Measurements from ENCODE around the gene FRMD4A.
A peak's percentile ranks its signal among the peaks of the same experiment; 100 is the strongest.

The FRMD4A gene

DNA sequence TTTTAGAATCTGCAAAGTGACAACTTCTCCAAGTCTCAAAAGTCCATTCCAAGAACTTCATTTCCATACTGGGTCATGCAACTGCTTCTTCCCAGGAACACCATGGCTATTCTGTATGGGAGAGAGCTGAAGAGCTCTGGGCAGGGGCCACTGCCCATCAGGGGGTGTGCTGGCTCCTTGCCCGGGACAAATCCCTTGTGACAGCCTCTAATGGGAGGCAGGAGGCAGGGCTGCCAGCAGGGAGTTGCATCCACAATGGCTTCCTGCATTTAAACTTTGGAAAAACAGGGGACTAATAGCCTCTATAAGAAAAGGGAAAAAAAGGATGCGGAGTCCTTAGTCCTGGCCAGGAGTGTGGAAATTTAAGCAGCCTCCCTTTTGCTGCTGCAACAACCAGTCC lies 18.4 kb upstream of the FRMD4A start:
- Histone ChIP-seq H3K27me3 (ENCODE audit: control insufficient read depth in 3 of 3, insufficient read depth in 3 of 3, low read depth in 1 of 3, low read length in 3 of 3) (no peaks in the 10 kb centered on the region), H3K79me1 (ENCODE audit: low read depth, low read length) (no peaks in the 10 kb centered on the region), H3K9ac (ENCODE audit: low read depth, low read length, poor library complexity) (no peak overlapping the region), H3K36me3 (replicated peaks in 1 of 2; ENCODE audit: control insufficient read depth in 2 of 2, insufficient read depth in 2 of 2, low read length in 2 of 2) (no peaks in the 10 kb centered on the region), H3K14ac (ENCODE audit: low read length) (no peak overlapping the region), H3K4me1 (ENCODE audit: control insufficient read depth in 2 of 2, insufficient read depth in 1 of 2, low read depth in 1 of 2, low read length in 2 of 2) (peaks cover 0 to 2% of the 10 kb centered on the region in 2 donors), H2AFZ (ENCODE audit: low read length) (no peak overlapping the region), H4K8ac (ENCODE audit: low read depth, low read length) (no peak overlapping the region), H3K4ac (ENCODE audit: low read length) (no peak overlapping the region), H3K4me3 (ENCODE audit: low read length in 2 of 2) (no peak overlapping the region), H3K27ac (replicated peaks; ENCODE audit: low read length) (no peak overlapping the region), H4K91ac (ENCODE audit: low read depth, low read length, poor library complexity) (no peak overlapping the region), H2BK12ac (ENCODE audit: low read length) (no peak overlapping the region), H2BK5ac (ENCODE audit: low read length) (no peak overlapping the region), H3K9me3 (replicated peaks in 1 of 2; ENCODE audit: control insufficient read depth in 2 of 2, insufficient read depth in 1 of 2, low read depth in 1 of 2, low read length in 2 of 2) (no peaks in the 10 kb centered on the region), H3K23ac (ENCODE audit: low read depth, low read length, poor library complexity) (no peak overlapping the region), H3K18ac (ENCODE audit: low read length) (no peak overlapping the region), H2AK5ac (ENCODE audit: low read depth, low read length) (no peak overlapping the region), H2BK15ac (ENCODE audit: low read length) (no peak overlapping the region), H2BK120ac (ENCODE audit: low read depth, low read length) (no peak overlapping the region), H3K4me2 (ENCODE audit: insufficient read depth, low read length, poor library complexity, severe bottlenecking) (no peak overlapping the region)
- WGBS, 2 donors (ENCODE audit: extremely low coverage in 2 of 2, insufficient read length in 2 of 2, insufficient replicate concordance in 1 of 2) = no CpG with 5 or more reads among the region's 2 CpGs
- DNase-seq (ENCODE audit: low spot score) = no peak

- H3K4me3 ChIP-seq (ENCODE audit: low read length in 2 of 2) = no peak overlapping the region
- no peak overlapping the region for H4K8ac ChIP-seq (ENCODE audit: low read depth, low read length)
- no peak overlapping the region for H4K91ac ChIP-seq (ENCODE audit: low read depth, low read length, poor library complexity)
- H2BK12ac ChIP-seq (ENCODE audit: low read length) = no peak overlapping the region
- no peak overlapping the region for H2AK5ac ChIP-seq (ENCODE audit: low read depth, low read length)
- no CpG with 5 or more reads among the region's 2 CpGs for WGBS, 2 donors (ENCODE audit: extremely low coverage in 2 of 2, insufficient read length in 2 of 2, insufficient replicate concordance in 1 of 2)
- no peak overlapping the region for H3K27ac ChIP-seq (replicated peaks; ENCODE audit: low read length)
- DNase-seq (ENCODE audit: low spot score) = no peak
- H2BK5ac ChIP-seq (ENCODE audit: low read length) = no peak overlapping the region
- no peaks in the 10 kb centered on the region for H3K79me1 ChIP-seq (ENCODE audit: low read depth, low read length)
- no peaks in the 10 kb centered on the region for H3K9me3 ChIP-seq (replicated peaks in 1 of 2; ENCODE audit: control insufficient read depth in 2 of 2, insufficient read depth in 1 of 2, low read depth in 1 of 2, low read length in 2 of 2)
- no peak overlapping the region for H3K4me2 ChIP-seq (ENCODE audit: insufficient read depth, low read length, poor library complexity, severe bottlenecking)
- no peak overlapping the region for H2AFZ ChIP-seq (ENCODE audit: low read length)
- no peaks in the 10 kb centered on the region for H3K36me3 ChIP-seq (replicated peaks in 1 of 2; ENCODE audit: control insufficient read depth in 2 of 2, insufficient read depth in 2 of 2, low read length in 2 of 2)
- peaks cover 0 to 6% (median 0%) of the 10 kb centered on the region in 3 experiments for H3K27me3 ChIP-seq (ENCODE audit: control insufficient read depth in 3 of 3, insufficient read depth in 3 of 3, low read depth in 1 of 3, low read length in 3 of 3)
- H3K4ac ChIP-seq (ENCODE audit: low read length) = no peak overlapping the region
- H3K14ac ChIP-seq (ENCODE audit: low read length) = no peak overlapping the region
- H3K18ac ChIP-seq (ENCODE audit: low read length) = no peak overlapping the region
- H3K23ac ChIP-seq (ENCODE audit: low read depth, low read length, poor library complexity) = no peak overlapping the region
- H2BK120ac ChIP-seq (ENCODE audit: low read depth, low read length) = no peak overlapping the region
- peaks cover 0 to 2% of the 10 kb centered on the region in 2 donors for H3K4me1 ChIP-seq (ENCODE audit: control insufficient read depth in 2 of 2, insufficient read depth in 1 of 2, low read depth in 1 of 2, low read length in 2 of 2)
- no peak overlapping the region for H2BK15ac ChIP-seq (ENCODE audit: low read length)
- H3K9ac ChIP-seq (ENCODE audit: low read depth, low read length, poor library complexity) = no peak overlapping the region
Observed at GRCh38 chr10:14345262-14345661, 14.5 kb upstream of the FRMD4A start.

DNA sequence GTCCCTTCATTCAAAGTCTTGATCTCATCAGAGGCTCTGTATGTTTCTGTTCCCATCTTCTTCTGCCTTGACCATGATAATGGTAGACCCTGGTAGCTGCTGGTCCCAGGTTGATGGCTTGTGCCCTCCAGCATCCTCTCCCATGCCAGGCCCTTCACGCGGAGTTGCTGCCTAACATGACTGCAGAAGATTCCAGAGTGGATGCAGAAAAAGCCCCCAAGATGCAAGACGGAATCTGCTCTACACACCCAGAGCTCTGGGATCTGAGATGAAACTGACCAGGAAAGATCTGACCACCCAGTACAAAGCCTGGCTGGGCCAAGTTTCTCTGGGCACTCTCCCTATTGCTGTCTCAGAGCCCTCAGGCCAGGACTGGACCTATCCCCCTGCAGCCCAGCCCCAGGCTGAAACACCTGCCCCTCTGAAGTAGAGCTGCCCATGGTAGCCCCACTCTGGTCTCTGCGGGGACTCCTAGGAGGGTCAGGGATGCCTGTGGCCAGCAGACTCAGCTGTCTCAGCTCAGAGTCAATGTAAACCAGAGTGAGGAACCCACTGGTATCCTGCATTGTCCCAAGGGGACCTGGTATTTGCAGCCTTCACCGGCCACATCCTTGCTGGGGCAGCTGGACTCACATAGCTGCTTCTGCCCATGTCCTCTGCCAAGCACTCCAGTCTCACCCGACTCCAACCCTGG lies 9.5 kb upstream of the FRMD4A start:
- no peak overlapping the region for H3K9ac ChIP-seq (ENCODE audit: low read depth, low read length, poor library complexity)
- no peak overlapping the region for H2BK5ac ChIP-seq (ENCODE audit: low read length)
- H3K4me3 ChIP-seq (ENCODE audit: low read length in 2 of 2) = no peak overlapping the region
- H3K4ac ChIP-seq (ENCODE audit: low read length) = no peak overlapping the region
- H3K14ac ChIP-seq (ENCODE audit: low read length) = no peak overlapping the region
- H3K27ac ChIP-seq (replicated peaks; ENCODE audit: low read length) = no peak overlapping the region
- no peak overlapping the region for H2BK15ac ChIP-seq (ENCODE audit: low read length)
- peak overlapping the region; percentile 19 for H2AK5ac ChIP-seq (ENCODE audit: low read depth, low read length)
- H3K36me3 ChIP-seq (replicated peaks in 1 of 2; ENCODE audit: control insufficient read depth in 2 of 2, insufficient read depth in 2 of 2, low read length in 2 of 2) = no peaks in the 10 kb centered on the region
- H3K4me2 ChIP-seq (ENCODE audit: insufficient read depth, low read length, poor library complexity, severe bottlenecking) = no peak overlapping the region
- H3K4me1 ChIP-seq (ENCODE audit: control insufficient read depth in 2 of 2, insufficient read depth in 1 of 2, low read depth in 1 of 2, low read length in 2 of 2) = no peaks in the 10 kb centered on the region
- H4K91ac ChIP-seq (ENCODE audit: low read depth, low read length, poor library complexity) = no peak overlapping the region
- no CpG with 5 or more reads among the region's 6 CpGs for whole genome bisulfite sequencing, 2 donors (ENCODE audit: extremely low coverage in 2 of 2, insufficient read length in 2 of 2, insufficient replicate concordance in 1 of 2)
- H3K27me3 ChIP-seq (ENCODE audit: control insufficient read depth in 3 of 3, insufficient read depth in 3 of 3, low read depth in 1 of 3, low read length in 3 of 3) = peaks cover 0 to 18% (median 0%) of the 10 kb centered on the region in 3 experiments
- H3K9me3 ChIP-seq (replicated peaks in 1 of 2; ENCODE audit: control insufficient read depth in 2 of 2, insufficient read depth in 1 of 2, low read depth in 1 of 2, low read length in 2 of 2) = no peaks in the 10 kb centered on the region
- no peak overlapping the region for H2AFZ ChIP-seq (ENCODE audit: low read length)
- no peak overlapping the region for H2BK120ac ChIP-seq (ENCODE audit: low read depth, low read length)
- DNase-seq (ENCODE audit: low spot score) = no peak
- peak overlapping the region; percentile 76 for H3K18ac ChIP-seq (ENCODE audit: low read length)
- H3K79me1 ChIP-seq (ENCODE audit: low read depth, low read length) = no peaks in the 10 kb centered on the region
- H4K8ac ChIP-seq (ENCODE audit: low read depth, low read length) = no peak overlapping the region
- H3K23ac ChIP-seq (ENCODE audit: low read depth, low read length, poor library complexity) = no peak overlapping the region
- H2BK12ac ChIP-seq (ENCODE audit: low read length) = no peak overlapping the region

DNA sequence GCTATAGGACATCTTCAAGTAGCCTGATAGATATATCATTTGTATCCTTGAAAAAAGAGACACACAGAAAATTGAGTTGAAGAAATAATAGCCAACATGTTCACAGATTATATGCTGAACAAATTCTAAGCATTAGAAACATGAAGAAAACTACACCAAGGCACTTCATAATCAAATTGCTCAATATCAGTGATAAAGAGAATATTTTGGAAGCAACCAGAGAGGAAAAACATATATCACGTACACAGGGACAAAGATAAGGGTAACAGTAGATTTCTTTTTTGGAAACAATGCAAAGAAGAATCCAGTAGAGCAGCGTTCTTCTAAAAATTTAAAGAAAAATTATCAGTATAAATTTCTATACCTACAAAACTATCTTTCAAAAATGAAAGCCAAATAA lies 6.0 kb upstream of the FRMD4A start:
- Histone ChIP-seq H3K36me3 (replicated peaks in 1 of 2; ENCODE audit: control insufficient read depth in 2 of 2, insufficient read depth in 2 of 2, low read length in 2 of 2) (no peaks in the 10 kb centered on the region), H3K79me1 (ENCODE audit: low read depth, low read length) (no peaks in the 10 kb centered on the region), H2BK12ac (ENCODE audit: low read length) (no peak overlapping the region), H3K9ac (ENCODE audit: low read depth, low read length, poor library complexity) (no peak overlapping the region), H3K4me1 (ENCODE audit: control insufficient read depth in 2 of 2, insufficient read depth in 1 of 2, low read depth in 1 of 2, low read length in 2 of 2) (no peaks in the 10 kb centered on the region), H3K14ac (ENCODE audit: low read length) (no peak overlapping the region), H3K9me3 (replicated peaks in 1 of 2; ENCODE audit: control insufficient read depth in 2 of 2, insufficient read depth in 1 of 2, low read depth in 1 of 2, low read length in 2 of 2) (no peaks in the 10 kb centered on the region), H3K4me3 (ENCODE audit: low read length in 2 of 2) (no peak overlapping the region), H3K23ac (ENCODE audit: low read depth, low read length, poor library complexity) (no peak overlapping the region), H2BK120ac (ENCODE audit: low read depth, low read length) (no peak overlapping the region), H2AFZ (ENCODE audit: low read length) (no peak overlapping the region), H4K8ac (ENCODE audit: low read depth, low read length) (no peak overlapping the region), H3K4ac (ENCODE audit: low read length) (no peak overlapping the region), H2BK15ac (ENCODE audit: low read length) (no peak overlapping the region), H3K27me3 (ENCODE audit: control insufficient read depth in 3 of 3, insufficient read depth in 3 of 3, low read depth in 1 of 3, low read length in 3 of 3) (peaks cover 0 to 26% (median 0%) of the 10 kb centered on the region in 3 experiments), H3K4me2 (ENCODE audit: insufficient read depth, low read length, poor library complexity, severe bottlenecking) (no peak overlapping the region), H3K27ac (replicated peaks; ENCODE audit: low read length) (no peak overlapping the region), H2BK5ac (ENCODE audit: low read length) (no peak overlapping the region), H2AK5ac (ENCODE audit: low read depth, low read length) (no peak overlapping the region), H3K18ac (ENCODE audit: low read length) (no peak overlapping the region), H4K91ac (ENCODE audit: low read depth, low read length, poor library complexity) (no peak overlapping the region)
- no CpG with 5 or more reads among the region's 2 CpGs for WGBS, 2 donors (ENCODE audit: extremely low coverage in 2 of 2, insufficient read length in 2 of 2, insufficient replicate concordance in 1 of 2)
- no peak for DNase-seq (ENCODE audit: low spot score)

Measured in neuronal stem cell (in vitro differentiated cells).